IMR-90 (cell line): ENCODE data around the gene MAGI3. TPM values are rescaled to one million over a fixed set of nuclear protein-coding genes. Genes with fewer than 3 reads are reported as not detected.

Experiments used
- ATAC-seq: fragments of 200-7000 bp; cut with Tn5 transposase; 2 replicates; pipeline ENCODE4 v1.9.1; 2020; ENCODE audit warnings: low read depth, mild to moderate bottlenecking, moderate library complexity
- BruUV-seq: library from RNA; stranded (reverse); fragments of 400-500 nt; replicated peaks from 2 replicates; lab custom pipeline; 2021; lab: Mats Ljungman, UMichigan
- CTCF ChIA-PET: fragments of 300-600 bp; formaldehyde crosslinking; extraction: SDS; loops from one replicate; lab custom pipeline; 2021; ENCODE audit warnings: antibody characterized with exemption; lab: Yijun Ruan, JAX
- POLR2A ChIA-PET: fragments of 300-600 bp; sonication (Branson Sonifier 250); formaldehyde crosslinking; loops from one replicate; lab custom pipeline; 2022; ENCODE audit warnings: antibody characterized with exemption; ENCODE audit not compliant: unreplicated experiment; lab: Charles Lee
- DNase-seq: peaks from one replicate; pipeline ENCODE4 v3.0.0; 2013
- H2AFZ ChIP-seq: replicated peaks from 2 replicates; pipeline ENCODE3; 2013; ENCODE audit warnings: low read length, mild to moderate bottlenecking; ENCODE audit not compliant: poor library complexity
- H2AK5ac ChIP-seq: 2 replicates; pipeline ENCODE4 v1.6.1; 2013; ENCODE audit warnings: low read depth, low read length, inconsistent platforms
- H2AK9ac ChIP-seq: replicated peaks from 2 replicates; pipeline ENCODE3; 2013; ENCODE audit warnings: mild to moderate bottlenecking, low read depth, low read length, moderate library complexity; ENCODE audit not compliant: poor library complexity
- H2BK120ac ChIP-seq: 2 replicates; pipeline ENCODE4 v1.6.1; 2013; ENCODE audit warnings: low read depth, low read length, inconsistent platforms
- H2BK15ac ChIP-seq: 3 replicates; pipeline ENCODE4 v1.6.1; 2013; ENCODE audit warnings: low read depth, low read length, inconsistent platforms
- H2BK20ac ChIP-seq: 2 replicates; pipeline ENCODE4 v1.6.1; 2013; ENCODE audit warnings: low read depth, mild to moderate bottlenecking, inconsistent platforms, low read length, moderate library complexity
- H2BK5ac ChIP-seq: 2 replicates; pipeline ENCODE4 v1.6.1; 2013; ENCODE audit warnings: mild to moderate bottlenecking, low read depth, low read length, inconsistent platforms; ENCODE audit not compliant: poor library complexity, severe bottlenecking
- H3K14ac ChIP-seq: replicated peaks from 2 replicates; pipeline ENCODE4 v1.6.1; 2013; ENCODE audit warnings: low read depth, low read length, inconsistent platforms
- H3K18ac ChIP-seq: 2 replicates; pipeline ENCODE4 v1.6.1; 2013; ENCODE audit warnings: low read depth, low read length, control low read depth
- H3K23ac ChIP-seq: 2 replicates; pipeline ENCODE4 v1.6.1; 2013; ENCODE audit warnings: low read depth, low read length, inconsistent platforms
- H3K27ac ChIP-seq: 2 replicates; pipeline ENCODE4 v1.5.1; 2013; ENCODE audit warnings: mild to moderate bottlenecking, control low read depth, low read length; ENCODE audit not compliant: insufficient read depth
- H3K27me3 ChIP-seq: 2 replicates; pipeline ENCODE4 v1.6.1; 2013; ENCODE audit warnings: low read length; ENCODE audit not compliant: control insufficient read depth, insufficient read depth
- H3K36me3 ChIP-seq: 2 replicates; pipeline ENCODE4 v1.6.1; 2013; ENCODE audit warnings: low read length, mixed read lengths; ENCODE audit not compliant: control insufficient read depth, insufficient read depth
- H3K4ac ChIP-seq: 2 replicates; pipeline ENCODE4 v1.6.1; 2013; ENCODE audit warnings: low read depth, low read length, inconsistent platforms
- H3K4me1 ChIP-seq: 2 replicates; pipeline ENCODE4 v1.6.1; 2013; ENCODE audit warnings: low read length, mixed read lengths; ENCODE audit not compliant: control insufficient read depth, insufficient read depth
- H3K4me2 ChIP-seq: 2 replicates; pipeline ENCODE4 v1.6.1; 2013; ENCODE audit warnings: low read depth, mild to moderate bottlenecking, control low read depth, low read length, moderate library complexity
- H3K4me3 ChIP-seq: 2 replicates; pipeline ENCODE4 v1.5.1; 2013; ENCODE audit warnings: low read depth, mild to moderate bottlenecking, control low read depth, low read length, moderate library complexity; ENCODE audit not compliant: insufficient read depth
- H3K56ac ChIP-seq: 2 replicates; pipeline ENCODE4 v1.6.1; 2013; ENCODE audit warnings: low read length, inconsistent platforms; ENCODE audit not compliant: insufficient read depth; ENCODE audit errors: extremely low read depth
- H3K79me1 ChIP-seq, 2 experiments: 2 replicates each; pipeline ENCODE4 v1.6.1; 2013; ENCODE audit warnings: low read length in 2 of 2, inconsistent platforms in 1 of 2, low read depth in 1 of 2
- H3K9ac ChIP-seq: 2 replicates; pipeline ENCODE4 v1.6.1; 2013; ENCODE audit warnings: low read depth, low read length, control low read depth
- H3K9me1 ChIP-seq: 2 replicates; pipeline ENCODE4 v1.6.1; 2013; ENCODE audit warnings: low read length, inconsistent platforms; ENCODE audit not compliant: insufficient read depth
- H3K9me3 ChIP-seq: 2 replicates; pipeline ENCODE4 v1.6.1; 2013; ENCODE audit warnings: low read length; ENCODE audit not compliant: control insufficient read depth, insufficient read depth
- H4K20me1 ChIP-seq: 2 replicates; pipeline ENCODE4 v1.6.1; 2013; ENCODE audit warnings: low read length, inconsistent platforms; ENCODE audit not compliant: insufficient read depth
- H4K5ac ChIP-seq: 2 replicates; pipeline ENCODE4 v1.6.1; 2013; ENCODE audit warnings: mild to moderate bottlenecking, low read depth, low read length, control low read depth
- H4K8ac ChIP-seq, 2 experiments: 2 replicates each; pipeline ENCODE4 v1.6.1; 2013; ENCODE audit warnings: low read depth in 2 of 2, low read length in 2 of 2, control low read depth in 1 of 2, inconsistent platforms in 1 of 2
- H4K91ac ChIP-seq: 2 replicates; pipeline ENCODE4 v1.6.1; 2013; ENCODE audit warnings: low read depth, low read length, inconsistent platforms; ENCODE audit not compliant: insufficient read depth
- CEBPB ChIP-seq: IDR thresholded peaks from 2 replicates; pipeline ENCODE4 v1.6.1; 2012; ENCODE audit warnings: low read depth, low read length, improper control_type of control experiment
- RCOR1 ChIP-seq: IDR thresholded peaks from 2 replicates; pipeline ENCODE4 v1.6.1; 2012; ENCODE audit warnings: mild to moderate bottlenecking, low read length, improper control_type of control experiment; ENCODE audit not compliant: insufficient replicate concordance
- WGBS, 2 experiments: methylation state at CpG; one replicate each; pipeline versions ENCODE4 v1.1.5 to v1.1.7; 2013; ENCODE audit warnings: missing lambda C conversion rate in 2 of 2; ENCODE audit not compliant: insufficient read length in 1 of 2; ENCODE audit errors: extremely low coverage in 2 of 2; 5-methylcytosine and 5-hydroxymethylcytosine counted together
- dilution Hi-C: fragments of 300-500 bp; cut with HindIII; formaldehyde crosslinking; loops from one replicate; pipeline ENCODE4 v1.14.3; 2018; ENCODE audit warnings: low sequenced_read_pairs; ENCODE audit not compliant: unreplicated experiment
- in situ Hi-C: fragments of 300-500 bp; cut with MboI; formaldehyde crosslinking; loops from 3 replicates; pipeline ENCODE4 v1.14.3; 2019; ENCODE audit warnings: low sequenced_read_pairs, inconsistent platforms, mixed read lengths
- intact Hi-C: fragments of 100-400 bp; cut with micrococcal nuclease; formaldehyde crosslinking; loops from 2 replicates; pipeline ENCODE4 v1.10.0; 2022
- polyA plus RNA-seq, 3 experiments: library from polyadenylated mRNA; depleted of rRNA; stranded (reverse); fragments of >200 nt; gene quantifications; 2 replicates each; pipeline ENCODE4 v1.2.3, GENCODE V29; 2012; ENCODE audit warnings: low replicate concordance in 1 of 3
- total RNA-seq: library from RNA; depleted of rRNA; stranded (reverse); fragments of >200 nt; gene quantifications from 2 replicates; pipeline ENCODE4 v1.2.3, GENCODE V29; 2012

MAGI3 gene
- total and polyA plus RNA-seq, 2 of the 4 experiments (the other 2 are of a cell fraction) = 2.5 to 8.8 TPM

- peak overlapping the region; percentile 69 for H2BK5ac ChIP-seq
- H2AFZ ChIP-seq = no peak overlapping the region
- H4K20me1 ChIP-seq = no peaks in the 10 kb centered on the region
- dilution Hi-C loops (no loop called here), in situ Hi-C loops (loop anchor here (25.0 kb wide), 1 partner anchor 975 kb away; the partner anchor contains the start of genes PPM1J and RHOC), intact Hi-C loops (no loop called here)
- peaks cover 5% of the 10 kb centered on the region; the same call in 1 of the 2 replicates for H3K9me1 ChIP-seq
- peak; percentile 72 for ATAC-seq
- H3K4me2 ChIP-seq = no peak overlapping the region
- no peak overlapping the region for H3K4me3 ChIP-seq
- no peak overlapping the region for H3K9ac ChIP-seq
- ChIA-PET POLR2A (no interaction called here), CTCF (interaction anchor here (0.6 to 1.2 kb wide), 3 partner anchors 9 to 510 kb away, joined by 3 read pairs; no protein-coding TSS in a partner anchor)
- H2BK15ac ChIP-seq = no peak overlapping the region
- H3K4ac ChIP-seq = no peak overlapping the region
- H3K27me3 ChIP-seq = no peaks in the 10 kb centered on the region
- H3K27ac ChIP-seq = no peak overlapping the region
- H4K91ac ChIP-seq = no peak overlapping the region
- no peak overlapping the region for H3K18ac ChIP-seq
- no peak overlapping the region for H2AK5ac ChIP-seq
- no peaks in the 10 kb centered on the region for H3K4me1 ChIP-seq
- H3K79me1 ChIP-seq = no peaks in the 10 kb centered on the region; a peak in 1 of 4 replicates
- H3K56ac ChIP-seq = no peak overlapping the region
- H4K8ac ChIP-seq = no peak overlapping the region
- no peaks in the 10 kb centered on the region for H3K9me3 ChIP-seq
- no peak overlapping the region for H2AK9ac ChIP-seq
- no TSS peak for BruUV-seq
- no peak overlapping the region for H2BK120ac ChIP-seq
- no peak overlapping the region for H3K23ac ChIP-seq
- H3K14ac ChIP-seq = no peak overlapping the region
- TF ChIP-seq RCOR1 = no peak
- peak; percentile 38; the same call in 1 of the 2 replicates for TF ChIP-seq CEBPB
- DNase-seq = peak; percentile 81
- WGBS, 2 experiments = no CpG with 5 or more reads among the region's 3 CpGs
- peaks cover 5% of the 10 kb centered on the region for H3K36me3 ChIP-seq
- H4K5ac ChIP-seq = no peak overlapping the region
- no peak overlapping the region for H2BK20ac ChIP-seq
Observed at GRCh38 chr1:113686891-113687618, 296.7 kb downstream of the MAGI3 start.
